Endodermal cell (in vitro differentiated cells): ENCODE data around the gene SNX30. TPM values are rescaled to one million over a fixed set of nuclear protein-coding genes. Genes with fewer than 3 reads are reported as not detected.

Experiments
- DNase-seq: peaks from one replicate; pipeline ENCODE4 v3.0.0-alpha.2; 2017
- H3K27ac ChIP-seq: 2 replicates; pipeline ENCODE4 v1.5.1; 2013; ENCODE audit warnings: mild to moderate bottlenecking, low read depth, low read length, moderate library complexity
- H3K27me3 ChIP-seq: 2 replicates; pipeline ENCODE4 v1.6.1; 2013; ENCODE audit warnings: mild to moderate bottlenecking, low read length, moderate library complexity; ENCODE audit not compliant: insufficient read depth, control insufficient read depth, poor library complexity, severe bottlenecking
- H3K36me3 ChIP-seq: 2 replicates; pipeline ENCODE4 v1.7.0; 2013; ENCODE audit warnings: mild to moderate bottlenecking, low read length, moderate library complexity; ENCODE audit not compliant: control insufficient read depth, insufficient read depth
- H3K4me1 ChIP-seq: one replicate; pipeline ENCODE4 v1.7.0; 2013; ENCODE audit warnings: low read length; ENCODE audit not compliant: control insufficient read depth, insufficient read depth
- H3K4me3 ChIP-seq: 2 replicates; pipeline ENCODE4 v1.5.1; 2013; ENCODE audit warnings: mild to moderate bottlenecking, low read length, moderate library complexity
- H3K9ac ChIP-seq: 2 replicates; pipeline ENCODE4 v1.6.1; 2013; ENCODE audit warnings: mild to moderate bottlenecking, low read length, moderate library complexity; ENCODE audit not compliant: poor library complexity, severe bottlenecking; ENCODE audit errors: extremely low read depth
- H3K9me3 ChIP-seq: 2 replicates; pipeline ENCODE4 v1.6.1; 2013; ENCODE audit warnings: mild to moderate bottlenecking, low read length, moderate library complexity; ENCODE audit not compliant: control insufficient read depth
- H3K27ac Mint-ChIP-seq: 2 replicates; pipeline ENCODE4 v1.8.0; 2020; ENCODE audit warnings: mixed read lengths
- H3K27me3 Mint-ChIP-seq: 2 replicates; pipeline ENCODE4 v1.8.0; 2021; ENCODE audit warnings: mild to moderate bottlenecking, mixed read lengths; ENCODE audit not compliant: insufficient read depth
- H3K36me3 Mint-ChIP-seq: 2 replicates; pipeline ENCODE4 v1.8.0; 2020; ENCODE audit warnings: low read depth, mixed read lengths
- H3K4me1 Mint-ChIP-seq: 2 replicates; pipeline ENCODE4 v1.8.0; 2020; ENCODE audit warnings: mixed read lengths
- H3K4me3 Mint-ChIP-seq: 2 replicates; pipeline ENCODE4 v1.8.0; 2020; ENCODE audit warnings: mild to moderate bottlenecking, moderate library complexity, mixed read lengths
- H3K9me3 Mint-ChIP-seq: 2 replicates; pipeline ENCODE4 v1.8.0; 2020; ENCODE audit warnings: mild to moderate bottlenecking, mixed read lengths
- CTCF ChIP-seq: fragments of 200-600 bp; sonication (generic); conservative IDR thresholded peaks from 2 replicates; pipeline ENCODE4 v1.5.0; 2021; ENCODE audit warnings: antibody characterized with exemption, mild to moderate bottlenecking
- WGBS, 2 experiments: methylation state at CpG; one replicate each; pipeline versions ENCODE4 v1.1.5 to v1.1.7; 2013; ENCODE audit warnings: missing lambda C conversion rate in 2 of 2, mixed read lengths in 1 of 2; ENCODE audit not compliant: insufficient coverage in 1 of 2, insufficient read length in 1 of 2; 5-methylcytosine and 5-hydroxymethylcytosine counted together
- total RNA-seq, 2 donors: library from RNA; stranded (reverse); fragmentation: NEBNext Ultra II Directional in 1 of 2; extraction: Animal tissue kit (Norgen Biotek cat#: 25700) in 1 of 2; gene quantifications; 2 replicates in 1 of 2; 3 replicates in 1 of 2; pipeline ENCODE4 v1.2.1, GENCODE V29; 2021

SNX30 gene
- total RNA-seq, 2 donors from 2014 or later, result 11.8 to 14.8 TPM

GRCh38 chr9:112849363-112849922 lies 98.9 kb downstream of the SNX30 start:
- no peak overlapping the region for H3K9ac ChIP-seq
- no peak overlapping the region for H3K4me3 Mint-ChIP-seq
- H3K9me3 Mint-ChIP-seq, result no peaks in the 10 kb centered on the region
- no peak for DNase-seq
- no peak overlapping the region for H3K27ac ChIP-seq
- H3K4me1 ChIP-seq, result peaks cover 6% of the 10 kb centered on the region
- H3K9me3 ChIP-seq, result no peaks in the 10 kb centered on the region
- TF ChIP-seq CTCF, result no peak
- no peak overlapping the region for H3K4me3 ChIP-seq
- H3K27me3 Mint-ChIP-seq, result no peaks in the 10 kb centered on the region
- H3K36me3 Mint-ChIP-seq, result peaks cover 23% of the 10 kb centered on the region
- H3K27me3 ChIP-seq, result no peaks in the 10 kb centered on the region
- 84 to 96% methylated on average over 3 to 6 of the region's 6 CpGs for WGBS, 2 experiments
- H3K4me1 Mint-ChIP-seq, result peaks cover 12% of the 10 kb centered on the region
- peaks cover 6% of the 10 kb centered on the region for H3K36me3 ChIP-seq
- H3K27ac Mint-ChIP-seq, result no peak overlapping the region

- H3K27ac Mint-ChIP-seq, result no peak overlapping the region
Measured at GRCh38 chr9:112850840-112851239, 100.3 kb downstream of the SNX30 start.

GRCh38 chr9:112852741-112853504 lies 102.4 kb downstream of the SNX30 start:
- TF ChIP-seq CTCF, result no peak
- WGBS, 2 experiments, result 81 to 84% methylated on average over 6 to 13 of the region's 13 CpGs

More at GRCh38 chr9:112850840-112851239, 100.3 kb downstream of the SNX30 start:
- no peak overlapping the region for H3K4me3 ChIP-seq
- no peak overlapping the region for H3K27ac ChIP-seq
- H3K36me3 ChIP-seq, result peaks cover 6% of the 10 kb centered on the region
- H3K9me3 Mint-ChIP-seq, result no peaks in the 10 kb centered on the region
- no peaks in the 10 kb centered on the region for H3K9me3 ChIP-seq
- H3K4me1 Mint-ChIP-seq, result peaks cover 21% of the 10 kb centered on the region
- H3K27me3 Mint-ChIP-seq, result no peaks in the 10 kb centered on the region
- DNase-seq, result no peak
- H3K36me3 Mint-ChIP-seq, result peaks cover 23% of the 10 kb centered on the region
- no peaks in the 10 kb centered on the region for H3K27me3 ChIP-seq
- WGBS, 2 experiments, result 92% methylated on average over 6 of the region's 6 CpGs
- no peak for TF ChIP-seq CTCF
- no peak overlapping the region for H3K9ac ChIP-seq
- H3K4me1 ChIP-seq, result peaks cover 6% of the 10 kb centered on the region
- H3K4me3 Mint-ChIP-seq, result no peak overlapping the region

More at GRCh38 chr9:112852741-112853504, 102.4 kb downstream of the SNX30 start:
- peaks cover 6% of the 10 kb centered on the region for H3K4me1 ChIP-seq
- H3K4me3 ChIP-seq, result no peak overlapping the region
- no peaks in the 10 kb centered on the region for H3K27me3 Mint-ChIP-seq
- no peak overlapping the region for H3K9ac ChIP-seq
- peaks cover 23% of the 10 kb centered on the region for H3K36me3 Mint-ChIP-seq
- H3K27ac Mint-ChIP-seq, result no peak overlapping the region
- no peak for DNase-seq
- peaks cover 6% of the 10 kb centered on the region for H3K36me3 ChIP-seq
- no peaks in the 10 kb centered on the region for H3K9me3 Mint-ChIP-seq
- no peak overlapping the region for H3K4me3 Mint-ChIP-seq
- no peaks in the 10 kb centered on the region for H3K27me3 ChIP-seq
- peaks cover 21% of the 10 kb centered on the region for H3K4me1 Mint-ChIP-seq
- no peak overlapping the region for H3K27ac ChIP-seq
- H3K9me3 ChIP-seq, result no peaks in the 10 kb centered on the region
